HG02885 (cell line): ENCODE results near the gene SPINDOC.

Experiments
- ATAC-seq: cut with Tn5 transposase; IDR thresholded peaks from one replicate; pipeline ENCODE4 v1.9.1; 2021; ENCODE audit warnings: mild to moderate bottlenecking; ENCODE audit not compliant: unreplicated experiment, poor library complexity

SPINDOC gene

GRCh38 chr11:63829823-63830489 is 16.7 kb downstream of the SPINDOC start:
- no peak for ATAC-seq

- no peak for ATAC-seq
Observed at GRCh38 chr11:63831326-63831725, 18.1 kb downstream of the SPINDOC start.

- no peak for ATAC-seq
Observed at GRCh38 chr11:63832336-63832735, 19.1 kb downstream of the SPINDOC start.

DNA sequence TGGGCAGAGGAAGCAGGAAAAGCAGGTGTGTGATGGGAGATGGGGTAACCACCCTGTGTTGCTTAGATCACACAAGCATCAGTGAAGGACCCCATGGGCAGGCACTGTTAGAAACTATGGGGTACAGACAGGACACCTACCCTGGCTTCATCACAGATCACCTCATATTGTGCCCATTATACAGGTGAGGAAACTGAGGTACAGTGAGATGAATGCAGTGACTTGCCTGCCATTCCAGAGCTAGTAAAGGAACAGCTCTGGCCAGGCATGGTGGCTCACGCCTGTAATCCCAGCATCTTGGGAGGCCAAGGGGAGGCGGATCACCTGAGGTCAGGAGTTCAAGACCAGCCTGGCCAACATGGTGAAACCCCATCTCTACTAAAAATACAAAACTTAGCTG is 19.8 kb downstream of the SPINDOC start:
- ATAC-seq: no peak

DNA sequence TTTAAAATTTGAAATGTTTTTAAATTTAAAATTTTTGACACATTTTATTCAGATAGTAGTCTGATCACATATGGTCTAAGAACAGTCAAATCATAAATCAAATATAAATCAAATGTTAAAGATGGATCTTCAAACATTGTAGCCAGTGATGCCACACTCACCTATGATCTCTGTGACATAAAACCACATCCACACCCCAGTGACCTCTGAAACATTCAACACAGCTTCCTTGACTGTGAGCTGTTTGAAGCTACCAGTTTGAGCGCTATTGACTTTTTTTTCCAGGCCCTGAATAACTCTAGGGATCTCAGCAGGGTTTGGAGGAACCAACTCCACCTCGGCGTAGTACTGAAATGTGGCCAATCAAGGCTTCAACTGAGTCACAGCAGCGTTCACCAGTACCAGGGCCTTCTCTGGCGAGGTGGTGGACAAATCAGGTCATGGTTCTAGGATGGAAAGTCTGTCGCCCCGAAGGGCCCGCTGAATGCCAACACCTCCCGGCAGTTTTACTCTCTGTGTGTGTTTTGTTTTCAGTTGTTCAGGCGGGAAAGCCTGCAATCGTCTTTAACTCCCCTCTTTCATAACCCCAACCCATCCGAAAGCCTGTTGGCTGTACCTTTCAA is 21.4 kb downstream of the SPINDOC start:
- no peak for ATAC-seq

DNA sequence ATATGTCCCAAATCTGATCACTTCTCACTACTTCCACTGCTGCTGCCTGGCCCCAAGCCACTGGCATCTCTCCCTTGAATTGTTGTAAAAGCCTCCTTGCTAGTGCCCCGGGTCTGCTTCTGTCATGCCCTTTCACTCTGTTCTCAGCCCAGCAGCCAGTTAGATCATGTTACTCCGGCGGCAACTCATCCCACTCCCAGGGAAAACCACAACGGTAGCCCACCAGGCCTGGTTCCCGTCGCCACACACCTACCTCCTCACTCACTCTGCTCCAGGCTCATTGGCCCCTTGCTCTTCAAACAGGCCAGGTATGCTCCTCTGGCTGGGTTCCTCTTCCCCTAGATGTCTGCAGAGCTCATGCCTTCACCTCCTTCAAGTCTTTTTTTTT is 21.9 kb downstream of the SPINDOC start:
- ATAC-seq: no peak

DNA sequence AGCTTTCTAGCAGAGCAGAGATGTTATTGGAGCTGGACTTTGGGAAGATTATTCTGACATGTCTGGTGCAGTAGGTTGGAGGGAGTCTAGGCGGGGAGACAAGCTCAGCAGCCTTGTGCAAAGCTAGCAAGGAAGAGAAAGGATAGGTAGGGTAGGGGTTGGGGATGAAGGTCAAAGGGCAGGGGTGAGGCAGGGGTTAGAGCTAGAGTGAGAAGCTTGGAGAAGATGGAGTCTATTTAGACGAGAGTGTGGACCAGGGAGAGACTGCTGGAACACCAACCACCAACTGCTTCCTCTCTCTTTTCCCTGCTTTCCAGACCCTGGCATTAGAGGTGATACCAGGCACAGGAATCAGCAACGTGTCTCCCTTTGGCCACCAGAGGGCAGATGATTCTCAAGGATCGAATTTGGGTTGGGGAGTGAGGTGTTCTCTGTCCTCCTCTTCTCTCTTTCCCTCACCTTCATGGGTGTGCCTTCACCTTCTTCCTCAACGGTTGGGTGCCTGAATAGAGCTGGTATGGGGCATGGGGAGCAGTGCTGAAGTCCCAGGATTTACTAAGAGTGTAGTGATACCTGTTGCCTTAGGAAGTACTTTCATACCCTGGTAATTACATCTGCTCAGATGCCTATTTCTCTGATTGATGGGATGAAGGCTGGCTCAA is 23.9 kb downstream of the SPINDOC start:
- no peak for ATAC-seq

DNA sequence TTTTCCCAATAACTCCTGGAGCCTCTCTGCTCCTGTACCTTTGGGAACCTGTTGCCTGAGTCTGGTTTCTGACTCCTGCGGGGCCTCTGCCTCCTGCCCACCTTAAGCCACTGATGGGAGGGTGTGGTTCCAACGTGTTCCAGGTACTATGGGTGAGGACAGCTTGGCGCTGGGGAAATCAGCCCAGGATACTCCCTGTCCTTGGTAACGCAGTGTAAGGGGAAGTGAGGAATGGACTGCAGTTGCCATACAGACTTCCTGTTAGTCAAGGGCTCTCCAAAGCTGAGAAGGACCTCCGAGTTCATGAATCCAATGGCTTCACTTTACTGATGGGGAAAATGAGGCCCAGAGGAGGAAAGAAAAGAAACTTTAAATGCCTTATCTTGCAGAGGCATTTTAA is 24.5 kb downstream of the SPINDOC start:
- ATAC-seq: no peak

DNA sequence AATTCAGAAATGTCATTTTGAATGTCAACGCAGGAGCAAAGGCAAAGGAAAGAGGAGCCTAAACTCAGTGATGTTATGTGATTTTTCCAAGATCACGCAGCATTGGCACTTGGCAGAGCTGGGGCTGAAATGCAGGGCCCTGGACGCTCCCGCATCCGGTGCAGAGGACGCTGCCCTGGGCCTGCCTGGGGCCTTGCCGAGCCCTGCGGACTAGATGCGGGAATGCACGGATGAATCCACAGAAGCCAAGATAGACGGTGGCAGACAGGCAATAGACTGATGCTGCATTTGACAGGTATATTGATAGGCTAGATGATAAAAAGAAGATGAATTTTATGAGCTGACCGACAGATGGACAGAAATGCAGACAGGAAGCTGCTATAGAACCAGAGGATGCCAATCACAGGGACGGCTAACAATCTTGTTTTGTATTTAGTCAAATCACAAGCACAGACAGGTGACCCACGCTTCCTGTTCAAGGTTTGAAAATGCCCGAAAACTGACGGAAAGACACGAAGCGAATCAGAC is 25.0 kb downstream of the SPINDOC start:
- ATAC-seq: no peak

DNA sequence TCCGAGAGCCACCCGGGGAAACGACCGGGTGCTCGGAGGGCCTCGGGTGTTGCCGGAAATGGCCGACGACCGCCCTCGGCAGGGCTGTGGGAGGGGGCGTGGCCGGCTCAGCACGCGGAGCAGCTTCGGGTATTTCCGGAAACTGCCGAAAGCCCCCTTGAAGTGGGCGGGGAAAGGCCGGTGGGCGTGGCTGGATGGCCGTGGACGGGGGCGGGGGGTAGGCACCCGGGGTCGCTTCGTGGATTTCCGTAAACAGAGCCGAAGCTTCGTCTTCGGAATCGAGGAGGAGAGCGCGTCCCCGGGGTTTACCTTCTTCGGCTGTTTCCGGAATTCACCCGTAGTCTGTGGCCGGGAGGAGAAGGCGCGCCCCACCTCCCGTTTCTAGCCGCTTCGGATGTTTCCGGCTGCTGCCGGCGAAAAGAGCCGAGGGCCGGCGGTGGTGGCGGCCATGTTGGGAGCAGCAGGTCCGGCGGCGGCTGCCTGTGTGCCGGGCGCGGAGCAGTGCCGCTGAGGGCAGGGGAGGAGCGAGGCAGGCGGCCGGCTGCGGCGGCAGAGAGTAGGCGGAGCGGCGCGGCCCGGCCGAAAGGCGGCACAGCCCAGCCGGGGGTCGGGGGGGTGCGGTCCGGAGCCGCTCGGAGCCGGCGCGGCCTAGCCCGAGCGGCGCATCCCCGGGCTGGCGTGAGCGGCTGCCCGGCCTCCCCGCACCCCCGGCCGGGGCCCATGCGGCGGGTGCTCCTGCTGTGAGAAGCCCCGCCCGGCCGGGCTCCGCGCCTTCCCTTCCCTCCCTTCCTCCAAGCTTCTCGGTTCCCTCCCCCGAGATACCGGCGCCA is 25.6 kb downstream of the SPINDOC start, which contains the start of gene MARK2:
Gene MARK2 (plus strand): TSS at position 433 of the 830 bp plus-strand sequence. CDS start 397 bp downstream, at position 830.
- ATAC-seq: peak; percentile 79

DNA sequence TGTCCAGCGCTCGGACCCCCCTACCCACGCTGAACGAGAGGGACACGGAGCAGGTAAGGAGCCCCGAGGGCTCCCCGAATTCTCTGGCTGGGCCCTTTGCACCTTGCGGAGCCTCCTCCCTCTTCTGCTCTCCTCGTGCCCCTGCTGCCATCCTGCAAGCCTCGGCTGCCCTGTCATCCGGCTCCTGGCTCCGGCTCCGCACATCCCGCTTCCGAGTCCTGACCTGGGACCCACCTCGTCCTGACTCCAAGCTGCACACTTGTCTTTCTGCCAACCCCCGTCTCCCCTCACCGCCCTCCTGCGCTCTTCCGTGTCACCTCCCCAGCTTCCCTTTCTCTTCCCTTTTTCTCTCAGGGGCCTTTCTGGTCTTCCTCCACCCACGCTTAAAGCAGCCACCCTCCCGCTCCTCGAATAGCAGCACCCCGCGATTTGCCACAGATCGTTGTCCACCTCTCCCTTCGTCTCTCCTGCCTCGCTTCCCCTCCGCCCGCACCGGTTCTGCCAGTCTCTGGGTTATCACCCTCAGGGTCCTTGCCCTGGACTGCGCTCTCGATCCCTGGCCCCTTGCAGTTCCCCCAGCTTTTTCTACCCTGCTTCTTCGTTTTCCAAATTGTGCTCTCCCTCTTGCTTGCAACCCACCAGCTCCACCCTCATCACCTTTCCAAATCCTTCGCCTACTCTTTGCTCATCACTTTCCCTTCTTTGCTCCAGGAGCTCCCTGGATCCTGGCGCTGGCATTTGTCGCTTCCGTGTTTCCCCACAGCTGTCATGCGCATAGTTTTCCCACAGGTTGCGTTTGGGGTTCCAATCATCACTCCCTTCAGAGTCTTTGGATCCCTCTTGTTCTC is 26.5 kb downstream of the SPINDOC start:
- ATAC-seq: peak; percentile 2

DNA sequence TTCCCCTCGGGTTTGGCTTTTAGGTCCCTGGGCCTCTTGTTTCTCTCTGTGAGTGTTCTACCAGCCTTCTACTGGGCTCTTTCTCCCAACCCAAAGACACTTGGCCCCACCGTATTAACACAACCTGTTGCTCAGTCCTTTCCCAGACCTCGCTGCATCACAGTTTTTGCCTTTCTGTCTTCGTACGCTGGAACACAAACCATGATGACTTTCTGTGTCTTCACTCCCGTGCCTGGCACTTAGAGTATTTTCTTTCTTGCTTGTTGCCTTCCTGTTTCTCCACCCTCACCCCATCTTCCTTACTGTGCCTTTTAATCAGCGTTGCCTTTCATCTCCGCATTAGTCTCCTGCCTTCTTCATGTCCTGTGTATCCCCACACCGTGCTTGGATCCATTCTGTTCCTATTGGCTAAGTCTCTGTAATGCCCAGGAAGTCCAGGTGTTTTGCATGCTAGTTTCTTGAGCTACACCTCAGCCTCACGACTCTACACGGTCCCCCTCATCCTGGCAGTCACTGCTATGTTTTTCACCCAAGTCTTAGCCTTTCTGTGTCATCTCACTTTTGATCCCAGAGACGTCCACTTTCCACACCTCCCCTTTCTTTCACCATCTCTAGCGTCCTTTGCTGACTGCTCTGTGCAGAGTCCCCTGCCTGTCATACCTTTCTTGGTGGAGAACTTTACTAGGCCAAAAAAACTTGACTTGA is 27.3 kb downstream of the SPINDOC start:
- ATAC-seq: no peak

DNA sequence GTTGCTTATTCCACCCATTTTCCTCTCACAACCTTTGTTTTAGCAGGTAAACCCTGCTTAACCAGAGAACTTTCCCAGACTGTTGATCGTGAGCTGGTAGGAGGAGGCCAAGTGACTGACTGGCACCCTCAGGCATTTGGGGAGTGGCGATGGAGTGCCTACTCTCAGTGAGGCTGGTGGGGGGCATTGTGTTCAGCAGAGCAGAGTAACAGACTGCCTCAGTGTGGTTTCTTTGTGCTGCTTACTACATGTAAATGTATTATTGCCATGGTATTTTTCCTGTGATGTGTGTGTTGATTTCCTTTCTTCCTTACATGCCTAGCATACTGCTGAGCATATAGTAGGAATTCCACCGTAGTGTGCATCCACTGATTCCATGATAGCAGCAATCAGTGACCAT is 28.3 kb downstream of the SPINDOC start:
- no peak for ATAC-seq

DNA sequence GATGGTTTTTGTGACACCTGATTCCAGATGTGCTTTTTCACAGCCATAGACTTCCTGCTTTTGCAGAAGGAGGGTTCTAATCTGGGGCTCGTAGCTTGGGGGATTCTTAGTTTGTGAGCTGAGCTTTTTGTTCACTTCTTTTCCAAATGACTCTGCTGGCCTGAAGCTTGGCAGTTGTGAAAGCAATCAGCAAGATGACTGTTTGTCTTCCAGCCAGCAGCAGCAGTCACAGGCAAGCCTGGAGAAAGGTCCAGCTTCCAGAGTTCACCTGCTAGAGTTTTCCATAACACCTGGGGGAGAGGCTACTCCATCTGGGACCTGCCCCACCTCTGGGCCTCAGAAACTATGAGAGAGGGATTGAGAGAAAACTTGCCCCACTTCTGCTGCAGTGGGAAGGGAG is 29.8 kb downstream of the SPINDOC start:
- no peak for ATAC-seq

DNA sequence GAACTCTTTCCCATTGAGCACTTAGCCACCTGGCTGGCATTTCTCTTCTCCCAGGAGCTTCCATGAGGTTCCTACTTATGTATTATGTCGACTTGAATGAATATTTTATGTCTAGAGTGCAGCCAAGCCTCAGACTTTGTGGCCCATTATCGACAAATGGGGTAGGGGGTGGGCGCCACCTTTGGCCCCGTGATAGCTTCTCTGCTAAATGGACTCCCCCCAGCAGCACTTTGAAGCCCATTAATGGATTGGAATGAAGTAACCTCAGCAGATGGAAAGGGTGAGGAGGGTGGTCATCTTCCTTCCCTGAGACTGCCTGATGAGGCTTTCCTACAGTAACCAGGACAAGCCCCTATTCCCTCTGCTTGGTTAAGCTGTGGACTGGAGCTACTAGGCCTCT is 31.6 kb downstream of the SPINDOC start:
- no peak for ATAC-seq

DNA sequence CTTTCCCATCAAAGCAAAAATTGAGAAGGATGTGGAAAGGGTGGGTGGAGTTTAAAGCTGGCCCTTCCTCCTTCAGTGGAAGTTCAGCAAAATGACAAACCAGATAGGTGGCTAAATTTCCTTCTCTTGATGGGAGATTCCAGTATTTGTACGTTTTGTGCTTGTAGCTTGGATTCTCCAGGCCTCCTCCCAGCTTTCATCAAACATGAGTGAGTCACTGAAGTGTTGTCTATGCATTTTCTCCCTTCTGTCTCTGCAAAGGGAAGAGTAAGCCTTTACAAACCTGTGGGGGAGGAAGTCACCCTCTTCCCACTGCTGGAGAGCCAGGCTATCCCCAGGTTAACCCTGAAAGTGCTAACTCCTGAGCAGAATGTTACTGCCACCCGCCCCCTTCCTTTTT is 32.0 kb downstream of the SPINDOC start:
- ATAC-seq: no peak

DNA sequence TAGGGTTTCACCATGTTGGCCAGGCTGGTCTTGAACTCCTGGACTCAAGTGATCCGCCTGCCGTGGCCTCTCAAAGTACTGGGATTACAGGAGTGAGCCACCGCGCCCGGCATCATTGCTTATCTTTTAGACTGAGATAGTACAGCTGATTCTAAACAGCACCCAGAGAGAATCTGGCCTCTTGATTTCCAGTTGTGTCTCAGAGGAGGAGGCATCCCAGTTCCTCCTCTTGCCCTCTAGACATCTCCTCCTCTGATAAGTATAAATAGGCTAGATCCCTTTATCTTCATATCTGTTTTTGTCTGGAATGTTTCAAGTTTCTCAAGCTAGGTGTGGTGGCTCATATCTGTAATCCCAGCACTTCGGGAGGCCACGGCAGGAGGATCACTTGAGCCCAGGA is 32.7 kb downstream of the SPINDOC start:
- no peak for ATAC-seq

GRCh38 chr11:63846897-63847296 is 33.6 kb downstream of the SPINDOC start:
- ATAC-seq: no peak

- ATAC-seq: no peak
Observed at GRCh38 chr11:63847363-63847762, 34.1 kb downstream of the SPINDOC start.
